CD4-positive, alpha-beta T cell treated with Interleukin-15 for 1 hour (primary cell): Measurements from ENCODE around the gene GPR107.

Experiments
- DNase-seq: peaks from one replicate; pipeline ENCODE4 v3.0.0-alpha.2; 2020

Gene GPR107

DNA sequence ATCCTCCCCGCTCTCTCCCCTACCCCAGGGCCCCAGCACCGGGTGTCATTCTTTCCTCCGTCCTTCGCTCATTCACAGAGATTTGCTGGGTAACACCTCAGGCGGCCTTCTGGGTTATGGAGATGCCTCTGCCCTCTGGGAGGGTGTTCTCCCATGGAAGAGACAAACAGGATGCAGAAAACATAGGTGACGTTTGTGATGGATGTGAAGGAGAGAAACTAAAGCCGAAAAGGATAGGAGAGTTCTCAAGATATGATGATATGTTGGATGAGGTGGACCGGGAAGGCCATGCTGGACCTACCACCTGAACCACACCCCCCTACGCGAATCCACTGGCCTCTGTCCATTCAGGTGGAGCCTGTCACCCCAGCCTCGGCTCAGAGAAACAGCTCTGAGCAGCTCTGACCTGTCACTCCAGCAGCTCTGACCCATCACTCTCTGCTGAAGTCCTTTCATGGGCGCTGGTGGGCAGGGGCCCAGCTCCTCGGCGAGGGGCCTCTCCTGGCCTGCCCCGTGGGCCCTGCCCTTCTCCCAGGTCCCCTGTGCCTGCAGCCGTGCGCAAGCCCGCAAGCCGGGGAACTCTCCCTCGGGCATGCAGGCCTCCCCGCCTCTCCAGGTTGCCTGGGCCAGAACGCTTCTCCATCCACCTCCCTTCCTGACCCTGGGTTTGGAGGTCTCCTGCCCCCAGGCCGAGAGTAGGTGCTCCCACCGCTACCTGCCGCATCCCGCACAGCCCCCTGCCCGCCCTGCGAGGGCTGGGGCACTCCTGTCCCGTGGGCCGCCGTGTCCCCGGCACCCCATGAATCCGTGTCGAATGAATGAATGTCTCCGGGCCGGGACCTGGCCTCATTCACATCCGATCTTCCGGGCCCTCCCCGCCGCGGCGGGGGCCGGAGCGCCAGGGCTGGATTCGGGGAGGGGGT is 117.8 kb downstream of the GPR107 start:
- no peak for DNase-seq

DNA sequence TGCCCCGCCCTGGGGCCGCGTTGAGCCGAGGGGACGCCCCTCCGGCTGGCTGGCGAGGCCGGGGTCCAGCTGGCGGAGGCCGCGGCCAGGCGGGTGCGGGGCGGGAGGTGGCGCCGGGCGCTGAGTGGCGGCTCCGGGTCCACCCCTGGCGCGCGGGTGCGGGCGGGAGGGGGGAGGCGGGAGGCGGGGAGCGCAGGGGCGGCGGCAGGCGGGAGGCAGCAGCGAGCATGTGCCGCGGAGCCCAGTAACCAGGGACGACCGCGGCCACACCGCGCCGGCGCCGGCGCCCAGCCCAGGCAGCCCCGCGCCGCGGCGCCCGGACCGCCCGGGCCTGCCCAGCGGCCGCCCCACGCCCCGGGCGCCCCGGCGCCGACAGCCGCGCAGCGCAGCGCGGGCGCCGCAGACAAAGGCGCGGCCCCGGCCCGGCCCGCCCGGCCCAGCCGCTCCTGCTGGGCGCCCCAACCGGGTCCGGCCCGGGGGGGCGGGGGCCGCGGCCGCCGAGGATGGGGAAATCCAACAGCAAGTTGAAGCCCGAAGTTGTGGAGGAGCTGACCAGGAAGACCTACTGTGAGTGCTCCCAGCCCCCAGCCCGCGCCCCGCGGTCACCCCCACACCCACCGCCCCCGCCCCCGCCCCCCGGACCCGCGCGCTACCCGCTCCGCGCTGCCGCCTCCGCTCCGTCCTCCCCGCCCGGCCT is 118.6 kb downstream of the GPR107 start, which contains the start of gene NCS1:
Gene NCS1, plus strand, starts transcription at position 244 of the 697 bp plus-strand sequence. Its CDS starts 260 bp downstream, at position 504.
- peak; percentile 28 for DNase-seq

DNA sequence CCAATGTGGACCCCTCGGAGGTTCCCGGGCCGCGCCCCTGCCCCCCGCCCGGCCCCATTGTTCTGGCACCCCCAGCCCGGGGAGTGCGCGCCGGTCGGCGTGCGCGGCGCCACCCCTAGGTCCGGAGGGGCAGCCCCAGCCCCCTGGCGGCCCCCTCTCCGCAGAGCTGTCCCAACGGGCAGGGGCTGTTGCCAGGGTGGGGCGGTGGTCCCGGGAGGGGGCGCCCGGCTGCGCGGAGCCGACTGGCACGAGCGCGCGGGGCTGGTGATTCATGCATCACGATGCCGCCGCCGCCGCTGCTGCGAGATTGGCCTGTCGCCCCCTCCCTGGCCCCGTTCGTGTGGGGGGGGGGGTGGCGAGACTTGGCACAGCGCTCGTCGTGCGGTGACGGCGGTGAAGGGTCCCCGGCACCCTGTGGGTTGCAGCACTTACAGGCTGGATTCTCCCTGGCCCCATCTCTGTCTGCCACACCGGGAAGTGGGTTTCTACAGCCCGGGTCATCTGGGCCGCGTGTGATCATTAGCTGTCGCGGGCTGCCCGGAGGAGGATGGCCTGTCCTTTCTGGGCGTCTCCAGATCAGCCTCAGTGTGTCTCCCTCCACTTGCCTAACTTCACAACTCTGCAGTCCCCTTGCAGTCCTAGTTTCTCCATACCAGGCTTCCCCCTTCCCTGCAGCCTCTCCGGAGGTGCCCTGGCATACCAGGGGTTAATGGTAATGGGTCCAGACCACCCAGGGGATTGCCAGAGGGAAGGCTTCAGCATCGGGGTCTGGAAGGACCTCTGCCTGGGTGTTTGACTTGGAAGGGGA is 119.4 kb downstream of the GPR107 start:
- DNase-seq = peak; percentile 46

DNA sequence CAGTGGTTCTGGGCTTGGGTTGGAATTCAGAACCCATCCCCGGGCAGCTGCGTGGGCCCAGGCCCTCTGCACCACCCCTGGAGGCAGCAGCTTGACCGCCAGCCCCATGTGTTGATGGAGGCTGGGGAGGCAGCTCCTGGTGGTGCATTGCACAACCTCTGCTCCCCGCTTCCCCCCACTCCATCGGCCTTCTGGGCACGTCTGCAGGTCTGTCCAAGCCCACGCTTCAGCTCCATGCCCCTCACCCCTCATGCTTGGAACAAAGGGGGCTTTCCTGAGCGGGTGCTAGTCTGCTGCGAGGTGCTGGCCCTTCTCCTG is 119.9 kb downstream of the GPR107 start:
- no peak for DNase-seq

DNA sequence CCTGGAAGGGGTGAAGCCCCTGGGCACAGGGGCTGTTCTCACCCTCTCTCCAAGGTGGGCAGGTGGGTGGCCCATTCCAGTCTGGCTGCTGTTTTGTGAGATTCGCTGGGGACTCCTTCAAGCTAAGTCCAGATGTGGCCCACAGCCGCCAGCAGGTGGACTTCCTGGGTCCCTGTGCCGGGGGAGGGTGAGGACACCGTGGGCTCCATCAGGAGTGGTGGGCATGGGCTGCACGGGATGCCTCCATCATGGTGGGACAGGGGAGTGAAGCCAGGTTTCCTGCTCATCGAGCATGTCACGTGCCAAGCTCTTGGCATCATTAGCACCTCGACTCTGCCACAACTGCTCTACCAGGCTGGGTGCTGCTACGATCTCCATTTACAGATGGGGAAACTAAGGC is 120.3 kb downstream of the GPR107 start:
- no peak for DNase-seq

DNA sequence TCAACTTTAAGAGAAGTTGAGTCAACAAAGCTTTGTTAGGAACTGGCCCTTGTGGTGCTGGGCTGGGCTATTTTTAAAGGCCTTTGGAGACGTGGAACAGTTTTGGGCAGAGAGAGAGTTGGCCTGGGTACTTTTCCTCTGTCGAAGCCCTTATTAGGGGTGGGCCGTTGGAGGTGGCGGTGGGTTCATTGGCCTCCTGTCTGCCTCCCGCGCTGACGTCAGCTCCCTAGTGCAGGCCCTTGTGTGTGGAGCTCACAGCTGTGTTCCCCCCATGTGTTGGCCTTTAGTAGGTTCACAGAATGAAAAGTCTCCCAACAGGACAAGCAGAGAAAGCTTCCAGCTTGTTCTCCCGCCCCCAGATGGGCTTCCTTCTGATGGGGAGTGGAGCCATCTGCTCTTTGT is 121.2 kb downstream of the GPR107 start:
- DNase-seq = no peak

DNA sequence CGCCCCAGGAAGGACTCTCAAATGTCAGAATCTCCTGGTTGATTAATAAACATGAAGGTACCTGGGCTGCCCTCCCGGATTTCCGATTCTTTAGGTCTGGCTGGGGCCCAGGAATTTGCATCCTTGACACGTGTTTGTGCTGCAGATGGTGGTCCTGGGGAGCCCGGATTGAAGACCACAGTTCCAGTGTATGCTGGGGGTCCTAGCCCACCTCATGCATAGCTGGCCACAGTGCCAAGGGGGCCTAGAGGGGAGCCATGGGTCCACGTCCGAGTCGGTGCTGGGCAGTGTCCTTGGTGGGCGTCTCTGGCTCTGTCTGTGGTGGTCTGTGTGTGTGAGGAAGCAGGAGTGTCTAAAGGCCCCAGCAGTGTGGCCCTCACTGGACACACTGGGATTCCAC is 121.6 kb downstream of the GPR107 start:
- no peak for DNase-seq

DNA sequence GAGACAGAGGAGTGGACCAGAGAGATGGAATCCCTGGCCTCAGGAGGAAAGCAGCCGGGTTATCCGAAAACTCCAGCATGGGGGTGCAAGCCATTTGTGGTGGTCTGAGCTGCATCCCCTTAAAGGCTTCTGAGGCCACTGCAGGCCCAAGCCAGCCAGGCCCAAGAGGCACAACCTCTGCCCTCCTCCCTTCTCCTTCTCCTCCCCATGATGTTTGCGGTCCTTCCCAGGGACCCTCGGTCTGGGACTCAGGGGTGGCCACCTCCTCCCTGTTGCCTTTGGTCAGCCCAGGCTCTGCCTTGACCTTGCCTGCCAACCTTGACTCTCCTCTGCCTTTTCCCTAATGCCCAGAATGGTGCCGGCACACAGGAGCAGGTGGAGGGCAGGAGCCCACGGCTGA is 123.1 kb downstream of the GPR107 start:
- no peak for DNase-seq

DNA sequence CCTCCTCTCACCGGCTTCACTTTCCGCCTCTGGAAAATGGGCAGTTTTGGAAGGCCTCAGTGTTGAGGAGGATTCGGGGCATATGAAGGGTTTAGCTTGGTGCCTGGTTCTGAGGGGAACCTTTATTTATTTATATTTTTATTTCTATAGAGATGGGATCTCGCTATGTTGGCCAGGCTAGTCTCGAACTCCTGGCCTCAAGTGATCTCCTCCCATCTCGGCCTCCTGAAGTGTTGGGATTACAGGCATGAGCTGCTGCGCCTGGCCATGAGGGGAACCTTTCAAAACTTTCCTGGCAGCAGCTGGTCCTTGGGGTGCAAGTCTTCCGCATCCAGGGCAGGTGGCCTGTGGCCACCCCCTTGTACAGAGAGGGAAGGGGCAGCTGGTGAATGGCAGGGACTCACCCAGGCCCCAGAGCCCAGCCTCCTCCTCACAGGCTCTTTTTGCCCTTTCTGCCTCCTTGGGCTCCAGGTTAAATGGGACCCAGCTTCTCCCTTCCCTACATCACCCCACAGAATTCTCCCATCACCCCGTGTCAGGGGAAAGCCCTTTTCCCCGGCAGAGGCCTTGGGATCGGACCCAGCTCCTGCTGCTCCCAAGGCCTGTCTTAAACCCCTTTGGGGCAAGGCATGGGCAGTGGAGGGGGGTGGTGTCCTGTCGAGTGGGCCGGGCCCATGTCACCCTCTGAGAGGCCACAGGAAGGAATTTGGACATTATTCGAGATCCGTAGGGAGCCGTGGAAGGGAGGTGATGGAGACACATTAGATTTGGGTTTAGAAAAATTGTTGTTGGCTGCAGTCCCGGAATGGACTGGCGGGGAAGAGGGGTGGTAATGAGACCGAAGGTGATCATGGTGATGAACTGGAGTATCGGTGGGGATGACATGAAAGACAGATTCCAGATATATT is 124.4 kb downstream of the GPR107 start:
- no peak for DNase-seq

DNA sequence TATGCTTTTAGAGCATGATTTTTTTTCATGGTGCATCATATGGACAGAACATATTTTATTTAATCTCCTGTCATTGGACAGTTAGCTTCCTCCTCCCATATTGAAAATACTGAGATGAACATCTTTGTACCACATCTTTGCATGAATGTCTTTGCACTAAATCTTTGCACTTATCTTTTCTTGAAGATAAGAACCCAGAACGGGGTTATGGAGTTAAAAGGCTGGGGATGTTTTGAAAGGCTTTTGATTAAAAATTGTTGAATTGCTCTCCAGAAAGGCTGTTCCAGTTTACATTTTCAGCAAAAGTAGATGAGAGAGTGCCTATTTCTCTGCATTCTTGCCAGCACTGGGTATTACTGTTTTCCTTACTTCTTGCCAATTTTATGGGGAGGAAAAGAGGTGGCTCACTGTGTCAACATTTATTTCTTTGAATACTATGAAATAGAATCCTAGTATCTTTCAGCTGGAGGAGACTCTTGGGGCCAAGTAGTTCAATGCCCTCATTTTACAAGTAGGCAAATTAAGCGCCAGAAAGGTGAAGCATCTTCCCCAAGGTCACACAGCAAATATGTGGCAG is 125.7 kb downstream of the GPR107 start:
- no peak for DNase-seq

DNA sequence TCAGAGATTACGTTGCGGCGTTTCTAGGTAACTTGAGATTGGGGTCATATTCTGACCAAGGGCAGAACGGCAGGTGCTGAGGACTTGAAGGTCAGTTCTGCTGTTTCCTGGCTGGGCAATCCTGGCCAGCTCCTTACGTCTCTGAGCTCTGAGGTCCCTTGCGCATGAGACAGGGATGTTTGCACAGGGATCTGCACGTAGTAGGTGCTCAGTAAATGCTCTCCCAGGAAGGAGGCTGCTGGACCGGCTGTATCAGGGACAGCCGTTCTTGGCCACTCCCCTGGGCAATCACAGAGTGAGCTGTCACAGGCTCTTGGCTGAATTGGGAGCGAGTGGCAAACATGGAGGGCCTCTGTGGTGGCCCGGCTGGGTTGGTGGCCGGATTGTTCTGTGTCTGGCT is 126.8 kb downstream of the GPR107 start:
- no peak for DNase-seq

DNA sequence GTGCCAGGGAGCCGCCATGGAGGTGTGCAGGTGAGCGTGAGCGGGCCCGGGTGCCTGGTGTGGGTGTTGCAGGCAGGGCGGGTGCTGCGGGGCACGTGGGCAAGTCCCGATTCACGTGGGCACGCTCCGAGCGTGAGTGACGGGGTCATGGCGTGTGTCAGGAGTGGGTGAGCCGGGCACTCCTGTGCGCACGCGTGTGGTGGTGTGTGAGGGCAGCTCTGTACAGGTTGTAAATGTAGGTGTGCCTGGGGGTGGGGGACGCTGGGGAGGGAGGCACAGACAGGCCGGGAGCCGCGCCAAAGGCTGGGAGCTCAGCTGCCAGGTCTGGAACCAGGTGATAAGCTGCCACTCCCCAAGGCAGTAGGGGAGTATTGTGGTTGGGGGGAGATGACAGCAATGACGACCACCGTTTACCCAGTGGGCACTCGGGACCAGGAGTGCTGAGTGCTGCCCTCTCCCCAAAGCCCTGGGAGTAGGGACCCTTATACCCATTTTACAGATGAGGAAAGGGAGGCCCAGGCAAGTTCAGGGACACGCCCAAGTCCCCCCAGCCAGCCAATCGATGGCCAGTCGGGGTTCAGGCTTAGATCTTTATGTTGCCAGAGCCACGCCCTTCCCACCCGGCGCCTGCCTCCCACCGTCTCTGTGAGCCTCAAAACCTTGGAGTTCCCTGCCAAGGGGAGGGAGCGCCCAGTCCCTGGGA is 128.1 kb downstream of the GPR107 start:
- no peak for DNase-seq

DNA sequence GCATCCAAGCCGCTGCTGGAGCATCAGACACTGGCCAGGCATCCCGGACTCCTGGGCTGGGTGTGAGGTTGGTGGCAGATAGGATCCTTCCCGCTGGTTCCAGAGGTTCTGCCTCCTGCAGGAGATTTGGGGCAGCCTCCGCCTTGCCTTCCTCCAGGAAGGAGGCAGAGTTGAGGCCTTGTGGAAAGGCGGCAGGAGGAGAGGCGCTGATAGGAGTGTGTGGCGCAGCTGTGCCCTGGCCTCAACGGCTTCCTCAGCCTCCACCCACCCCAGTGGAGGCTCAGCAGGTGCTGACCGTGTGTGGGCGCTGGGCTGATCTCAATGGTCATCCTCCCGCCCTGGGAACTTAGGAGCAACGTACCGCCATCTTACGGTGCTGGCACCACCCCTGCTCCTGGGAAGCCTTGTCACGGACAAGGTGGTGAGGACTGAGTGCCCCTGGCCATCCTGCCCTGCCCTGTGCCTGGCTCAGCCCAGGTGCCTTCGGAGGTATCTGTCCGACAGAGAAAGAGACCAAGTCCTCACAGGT is 128.7 kb downstream of the GPR107 start:
- no peak for DNase-seq

DNA sequence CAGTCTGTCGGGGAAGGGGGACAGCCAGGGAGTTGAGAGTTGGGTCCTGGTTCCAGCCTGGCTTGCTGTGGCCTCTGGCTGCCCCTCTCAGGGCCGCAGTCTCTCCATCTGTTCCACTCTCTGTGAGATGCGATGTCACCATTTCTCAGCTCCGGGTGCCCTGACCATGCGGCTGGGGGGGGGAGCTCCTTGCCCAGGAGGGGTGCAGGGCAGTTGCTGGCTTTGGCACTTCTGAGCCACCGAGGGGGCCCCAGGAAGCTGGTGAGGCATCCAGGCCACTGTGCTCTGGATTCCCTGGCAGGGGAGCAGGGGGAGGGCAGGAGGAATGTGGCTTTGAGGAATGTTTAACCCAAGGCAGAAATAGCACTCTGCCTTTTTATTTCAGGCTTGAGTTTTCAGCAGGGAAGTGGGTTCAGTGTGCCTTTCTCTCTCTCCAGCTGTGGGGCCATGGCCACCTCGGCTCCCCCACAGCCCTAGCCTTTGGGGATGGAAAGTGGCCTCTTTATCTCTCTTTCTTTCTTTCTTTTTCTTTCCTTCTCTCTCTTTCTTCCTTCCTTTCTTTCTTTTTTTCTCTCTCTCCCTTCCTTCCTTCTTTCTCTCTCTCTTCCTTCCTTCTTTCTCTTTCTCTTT is 129.5 kb downstream of the GPR107 start:
- no peak for DNase-seq

DNA sequence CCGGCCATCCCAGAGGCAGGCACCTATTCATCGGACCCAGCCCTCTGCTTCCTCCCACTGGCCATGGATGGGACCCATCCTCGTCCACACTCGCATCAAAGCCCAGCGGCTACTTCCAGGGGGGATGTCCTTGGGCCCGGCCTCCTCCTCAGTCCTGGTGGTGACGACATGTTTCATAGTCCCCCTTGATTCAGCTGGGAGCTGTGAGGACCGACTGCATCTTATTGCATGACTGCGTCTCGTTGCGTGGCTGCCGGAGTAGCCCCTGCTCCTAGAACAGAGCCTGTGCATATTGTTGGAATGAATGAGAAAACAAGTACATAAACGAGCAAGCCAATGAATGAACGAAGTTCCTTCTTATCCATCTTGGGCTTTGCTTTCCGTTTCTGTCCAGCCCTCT is 131.3 kb downstream of the GPR107 start:
- no peak for DNase-seq

DNA sequence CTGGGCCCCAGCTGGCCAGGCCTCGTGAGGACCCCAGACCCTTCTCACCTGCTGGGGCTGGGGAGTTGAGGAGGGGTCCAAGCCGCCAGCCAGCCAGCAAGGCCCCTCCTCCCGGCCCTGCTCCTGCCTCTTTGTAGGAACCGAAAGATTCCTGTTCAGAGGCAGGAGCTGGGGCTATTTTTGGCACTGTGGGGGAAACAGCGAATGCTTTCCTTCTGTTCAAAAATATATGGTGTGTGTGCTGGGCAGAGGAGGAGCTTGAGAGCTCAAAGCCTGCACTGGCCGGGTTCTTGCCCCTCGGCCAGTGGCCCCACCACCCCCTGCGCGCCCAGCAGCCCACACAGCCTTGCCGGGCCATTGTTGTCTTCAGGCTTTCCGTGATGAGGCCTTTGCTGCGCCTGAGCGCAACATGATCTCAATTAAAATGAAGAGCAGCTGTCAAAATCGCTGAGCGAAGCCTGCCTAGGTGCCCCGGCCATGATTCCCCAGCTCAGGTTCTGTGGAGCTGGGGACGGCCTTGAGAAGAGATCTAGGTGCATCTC is 131.9 kb downstream of the GPR107 start:
- DNase-seq = no peak

DNA sequence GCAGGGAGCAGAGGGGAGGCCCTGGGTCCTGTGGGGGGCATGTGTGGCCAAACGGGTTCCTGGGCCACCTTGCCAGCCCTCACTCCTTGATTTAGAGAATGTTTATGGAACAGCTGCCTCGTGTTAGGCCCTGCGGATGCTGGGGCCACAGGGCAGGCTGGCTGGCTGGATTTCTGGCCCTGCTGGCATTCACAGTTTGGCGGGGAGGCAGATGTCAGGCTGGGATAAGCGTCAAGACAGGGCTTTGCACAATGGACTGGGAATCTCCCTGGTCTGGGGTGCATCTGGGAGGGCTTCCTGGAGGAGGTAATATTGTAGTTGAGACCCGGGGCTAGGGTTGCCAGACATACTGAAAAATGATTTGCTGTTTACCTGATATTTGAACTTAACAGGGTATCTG is 132.3 kb downstream of the GPR107 start:
- DNase-seq = no peak

DNA sequence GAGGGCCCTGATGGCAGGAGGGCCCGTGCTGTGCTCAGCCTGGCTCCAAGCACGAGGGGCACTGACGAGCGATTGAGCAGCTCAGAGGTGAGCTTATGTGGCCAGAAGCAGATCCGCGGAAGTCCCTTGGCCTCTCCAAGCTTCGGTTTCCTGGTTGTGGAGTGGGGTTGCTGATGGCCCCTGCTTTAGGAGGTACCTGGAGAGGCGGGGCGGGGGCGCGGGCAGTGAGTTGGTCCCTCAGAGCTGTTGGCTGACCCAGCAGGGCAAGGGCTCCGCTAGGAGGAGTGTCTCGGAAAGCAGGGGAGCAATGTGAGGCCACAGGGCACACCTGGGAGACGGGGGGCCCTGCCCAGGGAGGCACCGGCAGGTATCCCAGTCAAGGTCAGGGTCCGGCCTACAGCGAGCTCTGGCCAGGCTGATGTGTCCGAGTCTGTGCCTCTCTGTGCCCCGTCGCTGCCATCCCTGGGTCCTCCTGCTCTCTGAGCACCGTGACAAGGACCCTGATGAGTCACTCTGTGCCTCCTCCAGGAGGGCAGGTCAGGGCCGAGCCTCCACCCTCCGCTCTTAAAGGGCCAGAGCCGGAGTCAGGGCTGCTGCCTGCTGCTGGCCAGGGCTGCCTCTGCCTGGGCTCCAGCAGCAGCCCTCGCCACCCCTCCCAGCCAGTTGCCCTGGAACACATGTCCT is 133.3 kb downstream of the GPR107 start:
- no peak for DNase-seq

DNA sequence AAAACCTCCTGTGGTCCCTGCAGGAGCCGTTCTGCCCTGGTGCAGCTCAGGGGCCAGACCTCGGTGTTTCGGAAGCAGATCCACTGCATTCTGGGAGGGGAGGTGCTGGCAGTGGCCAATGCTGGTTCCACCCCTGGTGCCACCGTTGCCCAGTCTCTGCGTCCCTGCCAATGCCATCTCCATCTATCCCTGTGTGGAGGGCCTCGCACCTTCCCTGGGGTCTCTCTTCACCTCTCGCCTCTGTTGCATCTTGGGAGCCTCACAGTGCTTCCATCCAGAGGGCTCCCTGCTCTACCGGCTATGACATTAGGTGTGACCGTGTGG is 133.8 kb downstream of the GPR107 start:
- no peak for DNase-seq
